Measurements from ENCODE around the gene SLC25A10. TPM values are rescaled to one million over a fixed set of nuclear protein-coding genes. Genes with fewer than 3 reads are reported as not detected.

Gene SLC25A10
- total RNA-seq, 1 experiment from 2014 or later = 117 TPM

DNA sequence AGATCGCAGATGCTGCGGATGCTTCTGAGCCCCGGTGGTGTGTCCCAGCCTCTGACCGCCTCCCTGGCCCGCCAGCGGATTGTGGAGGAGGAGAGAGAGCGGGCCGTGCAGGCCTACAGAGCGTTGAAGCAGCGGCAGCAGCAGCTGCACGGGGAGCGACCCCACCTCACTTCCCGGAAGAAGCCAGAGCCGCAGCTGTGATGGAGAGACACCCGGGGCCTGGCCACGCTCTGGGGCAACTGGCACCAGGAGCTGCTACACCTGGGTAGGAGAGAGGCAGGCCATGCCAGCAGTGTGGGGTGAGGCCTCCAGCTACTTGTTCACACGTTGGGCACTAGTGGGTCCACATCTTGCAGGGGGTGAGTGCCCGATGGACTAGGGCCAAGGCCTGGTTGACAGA lies 39.6 kb upstream of the SLC25A10 start:
- no peak for ATAC-seq
- no peaks in the 10 kb centered on the region for H3K27me3 ChIP-seq (ENCODE audit: low read length)
- H3K4me1 ChIP-seq (ENCODE audit: insufficient read depth, low read length) = peaks cover 11% of the 10 kb centered on the region
- CTCF ChIA-PET = no interaction called here
- TF ChIP-seq, protein P1, sequence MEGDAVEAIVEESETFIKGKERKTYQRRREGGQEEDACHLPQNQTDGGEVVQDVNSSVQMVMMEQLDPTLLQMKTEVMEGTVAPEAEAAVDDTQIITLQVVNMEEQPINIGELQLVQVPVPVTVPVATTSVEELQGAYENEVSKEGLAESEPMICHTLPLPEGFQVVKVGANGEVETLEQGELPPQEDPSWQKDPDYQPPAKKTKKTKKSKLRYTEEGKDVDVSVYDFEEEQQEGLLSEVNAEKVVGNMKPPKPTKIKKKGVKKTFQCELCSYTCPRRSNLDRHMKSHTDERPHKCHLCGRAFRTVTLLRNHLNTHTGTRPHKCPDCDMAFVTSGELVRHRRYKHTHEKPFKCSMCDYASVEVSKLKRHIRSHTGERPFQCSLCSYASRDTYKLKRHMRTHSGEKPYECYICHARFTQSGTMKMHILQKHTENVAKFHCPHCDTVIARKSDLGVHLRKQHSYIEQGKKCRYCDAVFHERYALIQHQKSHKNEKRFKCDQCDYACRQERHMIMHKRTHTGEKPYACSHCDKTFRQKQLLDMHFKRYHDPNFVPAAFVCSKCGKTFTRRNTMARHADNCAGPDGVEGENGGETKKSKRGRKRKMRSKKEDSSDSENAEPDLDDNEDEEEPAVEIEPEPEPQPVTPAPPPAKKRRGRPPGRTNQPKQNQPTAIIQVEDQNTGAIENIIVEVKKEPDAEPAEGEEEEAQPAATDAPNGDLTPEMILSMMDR (conservative IDR thresholded peaks at IDR 0.05; ENCODE audit: low read depth, low read length) = no peak
- TF ChIP-seq EZH2phosphoT487 (IDR thresholded peaks at IDR 0.05; ENCODE audit: borderline replicate concordance, low read length) (no peak), EZH2 (IDR thresholded peaks at IDR 0.05; ENCODE audit: low read length, unreplicated experiment) (no peak)
- H3K79me2 ChIP-seq (ENCODE audit: low read length) = peaks cover 30% of the 10 kb centered on the region
- no peak overlapping the region for H3K27ac ChIP-seq (ENCODE audit: low read length)
- no peak overlapping the region for H3K9ac ChIP-seq (ENCODE audit: low read length)
- intact Hi-C loops (cut with micrococcal nuclease) = no loop called here
- no peak overlapping the region for H3K4me2 ChIP-seq (ENCODE audit: low read length)
- no peak for DNase-seq
- H3K4me3 ChIP-seq (ENCODE audit: low read length) = no peak overlapping the region
- no peaks in the 10 kb centered on the region for H3K9me3 ChIP-seq (ENCODE audit: low read length)
- POLR2A ChIA-PET (ENCODE audit: unreplicated experiment) = no interaction called here
- H2AFZ ChIP-seq (ENCODE audit: low read length) = no peak overlapping the region
- no peaks in the 10 kb centered on the region for H3K9me2 ChIP-seq (replicated peaks; ENCODE audit: low read length)
- H4K20me1 ChIP-seq (ENCODE audit: low read length) = no peaks in the 10 kb centered on the region
- BruUV-seq (replicated peaks) = no TSS peak
- H3K36me3 ChIP-seq (ENCODE audit: low read depth, low read length) = peaks cover 38% of the 10 kb centered on the region
- no peaks in the 10 kb centered on the region for H3F3A ChIP-seq (ENCODE audit: low read length, unreplicated experiment)

DNA sequence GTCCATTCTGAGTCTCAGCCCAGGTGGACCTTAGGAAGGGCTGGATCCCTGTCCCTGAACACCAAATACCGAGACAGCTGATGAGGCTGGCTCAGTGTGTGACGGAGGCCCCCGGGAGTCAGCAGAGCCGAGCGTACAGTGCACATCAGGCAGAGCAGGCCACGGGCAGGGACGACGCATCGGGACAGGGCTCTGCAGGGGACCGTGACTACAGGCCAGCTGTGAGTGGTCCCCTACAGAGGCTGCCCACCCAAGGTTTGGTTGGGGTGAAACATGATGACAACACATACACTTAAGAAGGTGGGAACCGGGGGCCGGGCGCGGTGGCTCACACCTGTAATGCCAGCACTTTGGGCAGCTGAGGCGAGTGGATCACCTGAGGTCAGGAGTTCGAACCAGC lies 39.1 kb upstream of the SLC25A10 start:
- CTCF ChIA-PET = no interaction called here
- POLR2A ChIA-PET (ENCODE audit: unreplicated experiment) = no interaction called here

DNA sequence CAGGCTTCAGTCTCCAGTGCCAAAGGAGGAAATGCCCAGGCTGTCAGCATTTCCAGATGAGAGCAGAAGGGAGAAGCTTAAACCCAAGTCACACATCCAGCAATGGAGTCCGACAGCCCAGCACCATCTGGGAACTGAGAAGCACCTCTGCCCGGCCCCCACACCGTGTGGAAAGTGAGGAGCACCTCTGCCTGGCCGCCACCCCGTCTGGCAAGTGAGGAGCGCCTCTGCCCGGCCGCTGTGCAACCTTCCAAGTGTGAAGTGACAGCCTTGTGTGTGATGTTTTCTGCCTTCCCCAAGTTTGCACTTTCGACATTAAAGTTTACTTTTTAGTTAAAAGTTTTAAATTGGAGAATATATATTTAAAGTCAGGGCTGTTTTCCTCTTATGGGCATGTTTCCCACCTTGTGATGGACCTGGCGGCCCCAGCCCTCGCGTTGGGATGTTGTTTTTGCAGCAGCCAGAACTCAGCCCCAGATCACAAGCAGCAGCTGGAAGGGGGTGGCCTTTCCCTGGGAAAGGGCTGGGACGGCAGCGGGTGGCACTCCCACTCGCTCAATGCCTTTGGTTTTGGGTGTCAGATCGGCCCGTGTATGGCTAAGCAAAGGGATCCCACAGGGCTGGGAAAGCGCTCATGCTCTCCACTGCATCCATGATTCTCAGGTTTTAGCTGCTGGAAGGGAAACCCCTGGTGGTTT lies 38.4 kb upstream of the SLC25A10 start:
- no peaks in the 10 kb centered on the region for H3K9me2 ChIP-seq (replicated peaks; ENCODE audit: low read length)
- no peak for TF ChIP-seq EZH2phosphoT487 (IDR thresholded peaks at IDR 0.05; ENCODE audit: borderline replicate concordance, low read length)
- TF ChIP-seq, protein P1 (conservative IDR thresholded peaks at IDR 0.05; ENCODE audit: low read depth, low read length) = no peak
- TF ChIP-seq EZH2 (IDR thresholded peaks at IDR 0.05; ENCODE audit: low read length, unreplicated experiment) = no peak
- intact Hi-C loops (cut with micrococcal nuclease) = no loop called here
- H3K9me3 ChIP-seq (ENCODE audit: low read length) = no peaks in the 10 kb centered on the region
- H3K27me3 ChIP-seq (ENCODE audit: low read length) = no peaks in the 10 kb centered on the region
- H3K4me3 ChIP-seq (ENCODE audit: low read length) = no peak overlapping the region
- ATAC-seq (no peak), DNase-seq (no peak)
- H4K20me1 ChIP-seq (ENCODE audit: low read length) = no peaks in the 10 kb centered on the region
- H3K36me3 ChIP-seq (ENCODE audit: low read depth, low read length) = peaks cover 34% of the 10 kb centered on the region
- no peak overlapping the region for H3K4me2 ChIP-seq (ENCODE audit: low read length)
- POLR2A ChIA-PET (ENCODE audit: unreplicated experiment) = no interaction called here
- H3K9ac ChIP-seq (ENCODE audit: low read length) = no peak overlapping the region
- H3K27ac ChIP-seq (ENCODE audit: low read length) = no peak overlapping the region
- peaks cover 18% of the 10 kb centered on the region for H3K79me2 ChIP-seq (ENCODE audit: low read length)
- BruUV-seq (replicated peaks) = no TSS peak
- H3F3A ChIP-seq (ENCODE audit: low read length, unreplicated experiment) = no peaks in the 10 kb centered on the region
- no peak overlapping the region for H2AFZ ChIP-seq (ENCODE audit: low read length)
- H3K4me1 ChIP-seq (ENCODE audit: insufficient read depth, low read length) = no peaks in the 10 kb centered on the region
- CTCF ChIA-PET = no interaction called here

More for the DNA sequence above, 39.1 kb upstream of the SLC25A10 start:
- H3K9me3 ChIP-seq (ENCODE audit: low read length) = no peaks in the 10 kb centered on the region
- H3K9me2 ChIP-seq (replicated peaks; ENCODE audit: low read length) = no peaks in the 10 kb centered on the region
- H4K20me1 ChIP-seq (ENCODE audit: low read length) = no peaks in the 10 kb centered on the region
- no peaks in the 10 kb centered on the region for H3F3A ChIP-seq (ENCODE audit: low read length, unreplicated experiment)
- peaks cover 38% of the 10 kb centered on the region for H3K36me3 ChIP-seq (ENCODE audit: low read depth, low read length)
- H3K4me3 ChIP-seq (ENCODE audit: low read length) = no peak overlapping the region
- no peak overlapping the region for H2AFZ ChIP-seq (ENCODE audit: low read length)
- no peak for TF ChIP-seq EZH2phosphoT487 (IDR thresholded peaks at IDR 0.05; ENCODE audit: borderline replicate concordance, low read length)
- TF ChIP-seq, protein P1 (conservative IDR thresholded peaks at IDR 0.05; ENCODE audit: low read depth, low read length) = no peak
- TF ChIP-seq EZH2 (IDR thresholded peaks at IDR 0.05; ENCODE audit: low read length, unreplicated experiment) = no peak
- H3K27me3 ChIP-seq (ENCODE audit: low read length) = no peaks in the 10 kb centered on the region
- ATAC-seq (no peak), DNase-seq (no peak)
- no peak overlapping the region for H3K9ac ChIP-seq (ENCODE audit: low read length)
- H3K27ac ChIP-seq (ENCODE audit: low read length) = no peak overlapping the region
- no TSS peak for BruUV-seq (replicated peaks)
- H3K79me2 ChIP-seq (ENCODE audit: low read length) = peaks cover 25% of the 10 kb centered on the region
- H3K4me1 ChIP-seq (ENCODE audit: insufficient read depth, low read length) = peaks cover 7% of the 10 kb centered on the region
- intact Hi-C loops (cut with micrococcal nuclease) = no loop called here
- no peak overlapping the region for H3K4me2 ChIP-seq (ENCODE audit: low read length)

Data from PC-3 (cell line).